ENCODE measurements around the gene GUCA1A.
A peak's percentile ranks its signal among the peaks of the same experiment; 100 is the strongest.
"Not testable (repeated sequence)": the region's sequence is repeated elsewhere in the genome, so short reads cannot be mapped to it uniquely, and the experiment has no call there.

GUCA1A gene

GRCh38 chr6:42147138-42147562 lies 26.0 kb upstream of the GUCA1A start:
- no peak for DNase-seq (ENCODE audit: low spot score)

- no peak for DNase-seq (ENCODE audit: low spot score)
These were observed 25.1 kb upstream of the GUCA1A start for GRCh38 chr6:42148058-42148457.

GRCh38 chr6:42150254-42150653 lies 22.9 kb upstream of the GUCA1A start:
- DNase-seq (ENCODE audit: low spot score) = no peak

GRCh38 chr6:42152024-42152423 lies 21.1 kb upstream of the GUCA1A start:
- DNase-seq (ENCODE audit: low spot score) = no peak

- not testable (repeated sequence) for DNase-seq (ENCODE audit: low spot score)
These were observed 20.5 kb upstream of the GUCA1A start for GRCh38 chr6:42152528-42153213.

- DNase-seq (ENCODE audit: low spot score) = no peak
These were observed 19.2 kb upstream of the GUCA1A start for GRCh38 chr6:42153921-42154320.

- DNase-seq (ENCODE audit: low spot score) = no peak
These were observed 18.5 kb upstream of the GUCA1A start for GRCh38 chr6:42154461-42155209.

- no peak for DNase-seq (ENCODE audit: low spot score)
These were observed 17.9 kb upstream of the GUCA1A start for GRCh38 chr6:42155293-42155692.

- no peak for DNase-seq (ENCODE audit: low spot score)
These were observed 16.5 kb upstream of the GUCA1A start for GRCh38 chr6:42156638-42157037.

GRCh38 chr6:42158011-42158410 lies 15.2 kb upstream of the GUCA1A start:
- no peak for DNase-seq (ENCODE audit: low spot score)

- DNase-seq (ENCODE audit: low spot score) = no peak
These were observed 14.5 kb upstream of the GUCA1A start for GRCh38 chr6:42158631-42159030.

GRCh38 chr6:42159431-42160024 lies 13.6 kb upstream of the GUCA1A start:
- DNase-seq (ENCODE audit: low spot score) = no peak

GRCh38 chr6:42162384-42162783 lies 10.8 kb upstream of the GUCA1A start:
- no peak for DNase-seq (ENCODE audit: low spot score)

GRCh38 chr6:42162812-42163211 lies 10.4 kb upstream of the GUCA1A start:
- DNase-seq (ENCODE audit: low spot score) = no peak

GRCh38 chr6:42163981-42164380 lies 9.2 kb upstream of the GUCA1A start:
- DNase-seq (ENCODE audit: low spot score) = no peak

GRCh38 chr6:42165016-42165415 lies 8.1 kb upstream of the GUCA1A start:
- DNase-seq (ENCODE audit: low spot score) = no peak

- DNase-seq (ENCODE audit: low spot score) = peak; percentile 77
These were observed 6.6 kb upstream of the GUCA1A start for GRCh38 chr6:42166444-42167141.

- no peak for DNase-seq (ENCODE audit: low spot score)
These were observed 4.5 kb upstream of the GUCA1A start for GRCh38 chr6:42168650-42169049.

- DNase-seq (ENCODE audit: low spot score) = not testable (repeated sequence)
These were observed 3.4 kb upstream of the GUCA1A start for GRCh38 chr6:42169780-42170179.

GRCh38 chr6:42171813-42172581 lies 1.2 kb upstream of the GUCA1A start:
- no peak for DNase-seq (ENCODE audit: low spot score)

- no peak for DNase-seq (ENCODE audit: low spot score)
These were observed 2.7 kb downstream of the GUCA1A start for GRCh38 chr6:42175860-42176259.

GRCh38 chr6:42176981-42177380 lies 3.8 kb downstream of the GUCA1A start:
- no peak for DNase-seq (ENCODE audit: low spot score)
